Measurements from ENCODE around the gene SH2D4B.

The SH2D4B gene

GRCh38 chr10:80545258-80545881, 7.7 kb downstream of the SH2D4B start:
- no peak for DNase-seq

DNA sequence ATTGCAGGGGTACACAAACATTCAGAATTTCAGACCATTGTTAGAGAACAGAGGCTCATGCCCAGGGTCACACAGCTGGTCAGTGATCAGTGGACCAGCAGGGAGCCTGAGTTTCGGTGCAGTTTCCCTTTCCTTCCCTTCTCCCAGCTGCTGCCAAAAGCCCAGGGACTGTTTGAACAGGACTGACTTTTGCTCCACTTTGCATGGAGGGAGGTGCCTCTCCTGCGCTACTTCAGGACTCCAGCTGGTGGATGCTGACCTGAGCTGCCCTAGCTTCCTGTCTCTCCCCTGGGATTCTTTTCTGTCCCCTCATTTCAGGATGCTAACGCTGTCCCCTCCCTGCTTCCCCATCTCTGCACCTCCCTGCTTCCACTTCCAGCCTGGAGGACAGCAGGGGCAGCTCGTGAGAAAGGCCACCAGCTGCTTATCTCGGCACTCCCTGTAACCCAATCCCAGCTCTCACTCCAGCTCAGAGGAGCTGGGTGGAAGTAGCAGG, 14.5 kb downstream of the SH2D4B start:
- DNase-seq, result no peak

DNA sequence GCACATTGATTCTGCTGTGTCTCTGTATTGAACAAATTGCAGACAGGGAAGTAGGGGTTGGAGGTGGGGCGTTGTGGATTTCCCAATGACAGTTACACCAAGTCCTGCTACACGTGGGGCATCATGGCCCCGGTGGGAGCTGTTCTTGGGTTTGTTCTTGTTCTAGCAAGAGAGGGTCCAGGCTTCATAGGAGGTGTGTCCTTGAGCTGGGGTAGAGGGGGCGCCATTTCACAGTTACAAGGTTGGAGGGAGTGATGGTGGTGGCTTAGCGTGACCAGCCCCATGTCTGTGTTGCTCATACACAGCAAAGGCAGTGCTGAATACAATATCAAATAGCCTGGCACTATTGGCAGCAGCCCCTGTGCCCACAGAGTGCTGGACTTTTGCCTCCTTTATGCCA, 15.7 kb downstream of the SH2D4B start:
- no peak for DNase-seq

DNA sequence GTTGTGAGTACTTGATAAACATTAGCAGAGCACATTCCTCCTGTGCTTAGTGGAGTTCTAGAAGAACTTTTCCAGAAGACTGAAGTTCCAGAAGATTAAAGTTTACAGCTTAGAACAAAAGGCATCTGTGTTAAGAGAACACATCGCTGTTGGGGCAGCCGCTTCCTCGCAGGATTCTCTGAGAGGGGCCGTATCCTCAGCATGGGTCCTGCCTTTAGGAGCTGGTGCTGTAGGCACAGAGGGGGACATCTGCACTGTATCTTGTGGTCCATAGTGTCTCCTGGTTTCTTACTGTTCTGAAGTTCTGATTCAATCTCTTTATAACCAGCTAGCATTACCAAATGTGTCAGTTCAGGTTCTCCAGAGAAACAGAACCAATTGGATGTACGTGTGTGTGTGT, 16.3 kb downstream of the SH2D4B start:
- no peak for DNase-seq

- no peak for DNase-seq
Observed at GRCh38 chr10:80555415-80555814, 17.7 kb downstream of the SH2D4B start.

DNA sequence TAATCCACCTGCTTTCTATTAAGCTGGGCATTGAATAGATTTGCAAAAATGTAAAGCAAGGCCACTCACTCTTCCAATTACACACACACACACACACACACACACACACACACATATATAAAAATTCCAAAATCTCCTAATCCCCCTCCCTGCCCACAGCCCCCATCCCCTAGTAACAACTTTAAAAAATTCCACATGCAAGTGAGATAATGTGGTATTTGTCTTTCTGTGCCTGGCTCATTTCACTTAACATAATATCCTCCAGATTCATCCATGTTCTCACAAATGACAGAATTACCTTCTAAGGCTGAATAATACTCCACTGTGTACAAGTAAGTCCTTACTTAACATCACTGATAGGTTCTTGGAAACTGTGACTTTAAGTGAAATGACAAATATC, 24.2 kb downstream of the SH2D4B start:
- no peak for DNase-seq

DNA sequence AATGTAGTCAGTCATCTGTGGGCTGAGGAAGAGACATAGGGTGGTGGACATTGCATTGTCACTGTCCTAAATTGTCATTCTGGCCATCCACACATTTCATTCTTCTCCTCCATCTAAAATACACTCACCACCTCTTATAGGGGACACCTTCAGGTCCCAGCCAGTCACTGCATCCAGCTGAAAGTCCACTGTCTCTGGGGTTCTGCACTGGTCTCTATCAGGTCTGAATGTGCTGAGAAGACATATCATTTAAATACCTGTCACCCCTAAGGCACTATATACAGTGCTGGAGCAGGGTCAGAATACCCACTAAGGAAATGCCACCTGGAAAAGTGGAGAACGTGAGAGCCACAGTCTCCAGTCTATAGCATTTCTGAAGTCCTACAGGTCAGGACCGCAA, 29.6 kb downstream of the SH2D4B start:
- no peak for DNase-seq

- no peak for DNase-seq
Observed at GRCh38 chr10:80569131-80569895, 31.6 kb downstream of the SH2D4B start.

DNA sequence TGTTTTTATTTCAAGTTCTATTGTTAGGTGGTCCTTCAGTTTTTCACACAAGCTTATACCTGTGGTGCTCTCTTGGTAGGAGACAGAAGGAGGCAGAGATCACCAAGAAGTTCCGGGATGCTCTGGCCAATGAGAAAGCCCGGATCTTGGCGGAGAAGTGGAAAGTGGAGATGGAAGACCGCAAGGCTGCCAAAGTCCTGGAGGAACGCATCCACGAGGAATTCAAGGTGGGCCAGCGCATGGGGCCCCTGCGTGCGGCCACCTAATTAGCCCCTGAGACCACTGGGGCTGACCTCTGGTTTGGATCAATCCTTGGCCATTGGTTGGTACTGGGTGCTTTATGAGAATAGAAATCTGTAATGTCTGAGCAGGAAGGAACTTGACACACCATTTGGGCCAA, 33.6 kb downstream of the SH2D4B start:
- no peak for DNase-seq

GRCh38 chr10:80579181-80579763, 41.6 kb downstream of the SH2D4B start:
- DNase-seq, result no peak

- DNase-seq, result no peak
Observed at GRCh38 chr10:80579849-80580637, 42.3 kb downstream of the SH2D4B start.

GRCh38 chr10:80580638-80581468, 43.2 kb downstream of the SH2D4B start:
- no peak for DNase-seq

DNA sequence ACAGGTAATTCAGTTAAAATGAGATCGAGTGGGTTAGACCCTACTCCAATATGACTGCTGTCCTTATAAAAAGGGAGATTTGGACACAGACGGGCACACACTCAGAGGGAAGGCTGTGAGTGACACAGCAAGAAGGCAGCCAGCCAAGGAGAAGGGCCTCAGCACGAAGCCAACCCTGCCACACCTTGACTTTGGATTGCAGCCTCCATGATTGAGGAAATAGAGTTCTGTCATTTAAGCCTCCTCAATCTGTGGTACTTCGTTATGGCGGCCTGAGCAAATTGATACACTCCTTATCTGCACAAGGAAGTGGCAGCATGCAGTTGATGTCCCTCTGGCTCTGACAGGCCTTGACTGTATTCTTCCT, 43.8 kb downstream of the SH2D4B start:
- peak; percentile 32 for DNase-seq

GRCh38 chr10:80582286-80582960, 44.7 kb downstream of the SH2D4B start:
- DNase-seq, result no peak

- no peak for DNase-seq
Observed at GRCh38 chr10:80583685-80584084, 46.0 kb downstream of the SH2D4B start.

- DNase-seq, result peak; percentile 13
Observed at GRCh38 chr10:80585812-80586211, 48.1 kb downstream of the SH2D4B start.

DNA sequence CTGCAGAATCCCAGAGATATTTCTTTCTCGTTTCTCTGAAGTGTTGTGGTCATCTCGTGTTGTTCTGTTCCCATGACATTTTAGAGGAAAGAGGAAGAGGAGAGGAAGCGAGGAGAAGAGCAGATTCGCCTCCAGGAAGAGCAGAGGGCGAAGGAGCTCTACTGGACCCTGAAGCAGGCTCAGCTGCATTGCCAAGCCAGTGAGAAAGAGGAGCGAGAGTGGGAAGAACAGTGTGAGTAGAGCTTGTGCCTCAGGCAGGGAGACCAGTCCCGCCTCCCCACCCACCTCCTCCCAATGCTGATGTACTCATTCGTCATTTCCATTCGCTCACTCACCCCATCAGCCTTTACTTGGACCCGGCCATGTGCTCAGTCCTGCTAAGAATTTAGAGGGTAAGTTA, 50.8 kb downstream of the SH2D4B start:
- DNase-seq, result no peak

DNA sequence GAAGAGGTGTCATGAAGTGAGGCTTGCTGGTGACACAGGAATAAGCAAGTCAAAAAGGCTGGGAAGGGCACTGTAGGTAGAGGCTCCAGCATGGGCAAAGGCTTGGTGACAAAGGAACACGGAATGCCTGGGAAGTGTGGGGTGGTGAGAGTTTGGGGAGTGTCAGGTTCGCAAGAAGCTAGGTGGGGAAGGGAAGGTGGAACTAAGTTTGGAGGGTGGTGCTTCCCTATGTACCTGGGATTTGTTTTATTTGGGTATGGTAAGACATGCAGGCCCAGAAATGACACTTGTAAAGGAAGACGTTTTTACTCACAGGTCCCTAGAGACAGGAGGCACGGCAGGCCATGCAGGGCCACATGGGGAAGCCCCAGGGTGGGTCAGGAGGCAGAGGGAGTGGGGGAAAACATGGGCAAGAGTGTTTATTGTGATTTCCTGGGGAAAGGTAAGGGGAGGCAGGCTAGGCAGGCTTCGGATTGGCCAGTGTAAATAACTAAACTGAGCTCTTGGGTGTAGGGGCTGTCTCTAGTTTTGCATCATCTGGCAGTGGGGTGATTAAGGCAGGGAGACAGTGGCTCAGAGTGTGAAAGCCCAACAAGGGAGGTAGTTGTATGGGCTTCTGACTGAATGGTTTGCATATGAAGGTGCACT, 52.1 kb downstream of the SH2D4B start:
- no peak for DNase-seq

GRCh38 chr10:80590585-80591125, 53.0 kb downstream of the SH2D4B start:
- no peak for DNase-seq

DNA sequence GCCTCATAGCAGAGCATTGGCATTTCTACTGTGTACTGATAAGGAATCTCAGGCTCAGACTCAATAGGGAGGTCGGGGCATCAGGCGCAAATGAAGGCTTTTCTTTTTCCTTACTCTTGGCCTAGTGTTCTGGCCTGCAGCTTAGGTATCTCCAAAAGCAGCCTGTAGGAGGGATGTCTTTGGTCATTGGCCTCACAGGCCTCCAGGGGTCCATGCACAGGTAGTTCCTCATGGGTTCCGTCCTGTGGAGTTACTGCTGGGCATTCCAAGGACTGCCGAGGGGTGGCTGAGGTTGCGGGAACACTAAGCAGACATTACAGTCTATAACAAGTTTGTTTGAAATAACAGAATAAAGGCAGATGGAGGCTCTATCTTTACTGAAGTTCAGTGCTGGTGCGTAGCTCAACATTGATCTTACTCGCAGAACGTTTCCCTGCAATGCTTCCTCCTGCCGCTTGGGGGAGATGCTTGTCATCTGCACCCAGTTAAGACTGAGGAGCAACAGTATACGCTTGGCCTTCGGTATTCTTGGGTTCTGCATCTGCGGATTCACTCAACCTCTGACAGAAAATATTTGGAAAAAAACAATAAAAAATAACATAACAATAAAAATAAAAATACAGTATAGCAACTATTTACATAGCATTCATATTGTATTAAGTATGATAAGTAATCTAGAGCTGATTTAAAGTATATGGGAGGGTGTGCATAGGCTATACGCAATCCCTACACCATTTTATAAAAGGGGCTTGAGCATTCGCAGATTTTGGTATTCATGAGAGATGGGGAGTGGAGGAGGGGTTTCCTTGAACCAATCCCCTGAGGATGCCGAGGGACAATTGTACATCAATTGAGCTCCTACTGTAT, 58.9 kb downstream of the SH2D4B start:
- DNase-seq, result no peak
